G401 (cell line): ENCODE data around the gene BAZ2B. TPM values are rescaled to one million over a fixed set of nuclear protein-coding genes. Genes with fewer than 3 reads are reported as not detected.

ENCODE experiments used
- DNase-seq: peaks from one replicate; pipeline ENCODE4 v3.0.0-alpha.2; 2015; ENCODE audit warnings: low spot score
- in situ Hi-C: cut with HindIII; loops from 2 replicates; pipeline ENCODE4 v1.10.0; 2016; ENCODE audit warnings: low sequenced_read_pairs, mixed read lengths
- total RNA-seq: library from RNA; depleted of rRNA; stranded (reverse); fragments of >200 nt; shearing (Covaris generic); gene quantifications from 2 replicates; pipeline ENCODE4 v1.2.3, GENCODE V29; 2014

Gene BAZ2B
- total RNA-seq, 1 experiment from 2014 or later: 28.8 TPM

DNA sequence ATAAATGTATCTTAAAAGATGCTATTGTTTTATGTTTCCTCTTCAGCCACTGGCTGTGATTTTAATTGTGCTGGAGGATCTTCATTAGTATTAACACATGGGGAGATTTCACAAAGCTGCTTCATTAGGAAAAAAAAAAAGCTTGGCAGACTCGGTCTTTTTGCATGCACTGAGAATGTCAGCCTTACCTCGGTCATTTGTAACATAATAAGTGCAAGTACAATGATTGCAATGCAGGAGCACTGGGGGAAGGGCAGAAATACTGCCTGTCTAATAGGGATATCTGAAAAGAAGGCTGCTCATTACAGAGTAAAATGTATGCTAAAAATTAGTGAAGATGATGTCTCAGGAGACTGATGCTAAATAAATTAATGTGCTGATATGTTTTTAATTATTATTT, 1.3 kb upstream of the BAZ2B start:
- peak; percentile 80 for DNase-seq
- in situ Hi-C loops: loop anchor here (25.0 kb wide), 1 partner anchor 95 kb away; the partner anchor contains the start of gene MARCHF7

DNA sequence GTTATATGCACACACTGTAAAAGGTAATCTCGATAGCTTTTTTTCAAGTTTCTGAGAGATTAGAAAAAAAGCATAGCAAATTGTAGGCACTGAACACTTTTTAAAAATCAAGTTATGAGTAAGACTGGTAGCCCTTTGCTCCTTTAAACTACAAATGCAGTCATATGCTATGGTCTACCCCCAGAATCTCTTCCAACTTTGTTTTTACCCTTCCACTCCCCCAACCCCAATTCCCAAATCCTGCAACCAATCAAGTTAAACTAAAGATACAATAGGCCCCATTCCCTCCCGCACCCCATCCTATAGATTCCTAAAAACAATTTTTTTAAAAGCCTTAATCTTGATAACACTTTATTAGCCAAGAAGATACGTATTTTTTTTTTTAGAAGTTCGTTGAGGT, 752 bp upstream of the BAZ2B start:
- DNase-seq: no peak
- in situ Hi-C loops: loop anchor here (25.0 kb wide), 1 partner anchor 95 kb away; the partner anchor contains the start of gene MARCHF7

- DNase-seq: peak; percentile 89
- in situ Hi-C loops: loop anchor here (25.0 kb wide), 1 partner anchor 97 kb away; the partner anchor contains the start of gene MARCHF7
These were observed 722 bp downstream of the BAZ2B start for GRCh38 chr2:159615367-159616285.

GRCh38 chr2:159614534-159615366, 1.6 kb downstream of the BAZ2B start:
- in situ Hi-C loops: loop anchor here (25.0 kb wide), 1 partner anchor 98 kb away; the partner anchor contains the start of gene MARCHF7

GRCh38 chr2:159613651-159614285, 2.6 kb downstream of the BAZ2B start:
- DNase-seq: peak; percentile 56
- in situ Hi-C loops: loop anchor here (25.0 kb wide), 1 partner anchor 99 kb away; the partner anchor contains the start of gene MARCHF7

More at GRCh38 chr2:159614534-159615366, 1.6 kb downstream of the BAZ2B start:
- no peak for DNase-seq

DNA sequence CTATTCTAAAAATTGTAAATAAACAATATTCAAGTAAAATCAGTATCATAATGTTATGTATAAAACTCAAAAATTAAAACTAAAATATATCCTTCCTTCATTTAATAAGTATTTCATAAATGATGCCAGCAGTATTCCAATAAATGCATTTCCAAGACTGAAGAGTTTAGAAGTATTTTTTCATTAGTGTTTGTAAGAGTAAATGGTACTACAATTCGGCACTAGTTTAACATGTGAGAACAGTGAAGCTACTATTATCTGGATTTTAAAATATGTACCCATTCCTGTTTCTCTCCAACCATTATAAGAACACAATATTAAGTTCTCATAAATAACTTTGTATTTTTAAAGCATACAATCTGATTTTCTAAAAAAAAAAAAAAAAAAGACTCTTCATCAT, 3.3 kb downstream of the BAZ2B start:
- peak; percentile 40 for DNase-seq
- in situ Hi-C loops: loop anchor here (25.0 kb wide), 1 partner anchor 99 kb away; the partner anchor contains the start of gene MARCHF7

GRCh38 chr2:159612255-159612901, 4.0 kb downstream of the BAZ2B start:
- peak; percentile 73 for DNase-seq
- in situ Hi-C loops: loop anchor here (25.0 kb wide), 1 partner anchor 100 kb away; the partner anchor contains the start of gene MARCHF7

- DNase-seq: peak; percentile 76
- in situ Hi-C loops: loop anchor here (25.0 kb wide), 1 partner anchor 102 kb away; the partner anchor contains the start of gene MARCHF7
These were observed 6.4 kb downstream of the BAZ2B start for GRCh38 chr2:159609811-159610549.

- in situ Hi-C loops: loop anchor here (25.0 kb wide), 1 partner anchor 103 kb away; the partner anchor contains the start of gene MARCHF7
- peak; percentile 58 for DNase-seq
These were observed 7.5 kb downstream of the BAZ2B start for GRCh38 chr2:159608723-159609308.

DNA sequence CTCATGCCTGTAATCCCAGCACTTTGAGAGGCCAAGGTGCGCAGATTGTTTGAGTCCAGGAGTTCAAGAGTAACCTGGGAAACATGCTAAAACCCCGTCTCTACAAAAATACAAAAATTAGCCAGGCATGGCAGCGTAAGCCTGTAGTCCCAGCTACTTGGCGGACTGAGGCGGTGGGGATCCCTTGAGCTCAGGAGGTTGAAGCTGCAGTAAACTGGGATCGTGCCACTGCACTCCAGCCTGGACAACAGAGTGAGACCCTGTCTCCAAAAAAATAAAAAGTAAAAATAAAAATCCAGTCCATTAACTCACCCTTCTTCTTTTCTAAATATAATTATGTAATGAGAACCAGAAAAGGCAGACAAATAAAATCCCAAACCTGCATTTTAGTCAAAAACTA, 8.2 kb downstream of the BAZ2B start:
- in situ Hi-C loops: loop anchor here (25.0 kb wide), 1 partner anchor 104 kb away; the partner anchor contains the start of gene MARCHF7
- DNase-seq: no peak

DNA sequence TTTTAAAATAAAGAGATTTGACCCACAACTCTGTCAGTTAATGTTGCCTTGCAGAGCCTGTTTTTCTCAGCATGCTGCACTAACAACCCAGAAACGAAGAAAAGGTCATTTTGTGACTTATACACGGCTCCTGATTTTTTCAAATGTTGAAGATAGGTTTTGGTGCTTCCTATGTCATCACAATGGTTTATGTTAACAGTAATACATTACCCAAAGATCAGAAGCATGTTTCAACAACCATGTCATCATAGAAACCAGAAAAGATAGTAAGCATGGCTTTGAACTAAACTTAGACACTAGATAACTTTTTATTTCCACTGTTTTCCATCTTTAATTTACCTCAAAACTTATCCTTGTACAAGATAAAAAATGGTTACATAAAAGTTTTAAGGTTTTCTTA, 10.1 kb downstream of the BAZ2B start:
- in situ Hi-C loops: loop anchor here (25.0 kb wide), 1 partner anchor 106 kb away; the partner anchor contains the start of gene MARCHF7
- DNase-seq: peak; percentile 44

GRCh38 chr2:159605441-159606178, 10.7 kb downstream of the BAZ2B start:
- in situ Hi-C loops: loop anchor here (25.0 kb wide), 1 partner anchor 107 kb away; the partner anchor contains the start of gene MARCHF7
- peak; percentile 46 for DNase-seq

- DNase-seq: no peak
- in situ Hi-C loops: loop anchor here (25.0 kb wide), 1 partner anchor 108 kb away; the partner anchor contains the start of gene MARCHF7
These were observed 12.2 kb downstream of the BAZ2B start for GRCh38 chr2:159604159-159604558.

GRCh38 chr2:159600752-159601151, 15.6 kb downstream of the BAZ2B start:
- in situ Hi-C loops: loop anchor here (25.0 kb wide), 1 partner anchor 112 kb away; the partner anchor contains the start of gene MARCHF7
- DNase-seq: no peak

- no peak for DNase-seq
- in situ Hi-C loops: no loop called here
These were observed 20.8 kb downstream of the BAZ2B start for GRCh38 chr2:159595410-159596046.

GRCh38 chr2:159592441-159592840, 23.9 kb downstream of the BAZ2B start:
- in situ Hi-C loops: no loop called here
- no peak for DNase-seq
